ENCODE measurements around the gene NDUFAF4. TPM values are rescaled to one million over a fixed set of nuclear protein-coding genes. Genes with fewer than 3 reads are reported as not detected.

Gene NDUFAF4
- total and polyA plus RNA-seq, 4 donors, result 4.9 to 62.1 (median 10.4) TPM

DNA sequence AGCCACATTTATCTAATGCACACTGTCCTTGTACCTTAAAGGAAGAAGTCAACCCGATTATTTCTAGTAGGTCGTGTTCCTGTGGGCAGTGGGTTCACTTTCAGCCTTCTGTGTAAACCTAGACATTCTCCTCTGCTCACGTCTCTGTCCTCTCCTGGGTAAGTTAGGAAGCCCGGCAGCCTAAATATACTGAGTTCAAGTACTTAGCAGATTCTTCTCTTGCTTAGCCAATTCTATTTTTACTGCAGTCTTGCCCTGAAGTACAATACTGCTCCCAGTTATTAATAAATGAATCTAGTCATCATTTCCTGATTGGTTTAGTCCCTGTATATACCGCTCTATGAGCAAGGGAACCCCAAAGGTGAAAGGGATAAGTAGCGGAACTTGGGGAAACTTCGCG, 45.8 kb downstream of the NDUFAF4 start (continued):
- TF ChIP-seq EGR1 (IDR thresholded peaks at IDR 0.05; ENCODE audit: low read depth in 2 of 2), result no peak

DNA sequence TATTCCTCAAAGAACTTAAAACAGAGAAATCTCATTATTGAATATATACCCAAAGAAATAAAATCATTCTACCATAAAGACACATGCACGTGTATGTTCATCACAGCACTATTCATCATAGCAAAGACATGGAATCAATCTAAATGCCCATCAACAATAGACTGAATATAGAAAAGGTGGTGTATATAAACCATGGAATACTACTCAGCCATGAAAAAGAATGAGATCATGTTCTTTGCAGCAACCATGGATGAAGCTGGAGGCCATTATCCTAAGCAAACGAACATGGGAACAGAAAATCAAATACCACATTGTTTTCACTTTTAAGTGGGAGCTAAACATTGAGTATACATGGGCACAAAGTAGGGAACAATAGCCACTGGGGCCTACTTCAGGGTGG, 48.1 kb downstream of the NDUFAF4 start:
- TF ChIP-seq RAD21 (IDR thresholded peaks at IDR 0.05) (no peak), HNF4A (conservative IDR thresholded peaks at IDR 0.05) (no peak), FOXA1 (IDR thresholded peaks at IDR 0.05) (no peak), TAF1 (conservative IDR thresholded peaks at IDR 0.05) (no peak), RXRA (IDR thresholded peaks at IDR 0.05) (no peak), NR2F2 (IDR thresholded peaks at IDR 0.05) (no peak), GABPA (IDR thresholded peaks at IDR 0.05 in 1 of 2, conservative IDR thresholded peaks at IDR 0.05 in 1 of 2) (no peak), ZBTB33 (IDR thresholded peaks at IDR 0.05) (no peak), FOXA2 (IDR thresholded peaks at IDR 0.05) (no peak), JUND (IDR thresholded peaks at IDR 0.05) (no peak), MAX (IDR thresholded peaks at IDR 0.05) (no peak), YY1 (IDR thresholded peaks at IDR 0.05) (no peak)
- TF ChIP-seq, protein P1, sequence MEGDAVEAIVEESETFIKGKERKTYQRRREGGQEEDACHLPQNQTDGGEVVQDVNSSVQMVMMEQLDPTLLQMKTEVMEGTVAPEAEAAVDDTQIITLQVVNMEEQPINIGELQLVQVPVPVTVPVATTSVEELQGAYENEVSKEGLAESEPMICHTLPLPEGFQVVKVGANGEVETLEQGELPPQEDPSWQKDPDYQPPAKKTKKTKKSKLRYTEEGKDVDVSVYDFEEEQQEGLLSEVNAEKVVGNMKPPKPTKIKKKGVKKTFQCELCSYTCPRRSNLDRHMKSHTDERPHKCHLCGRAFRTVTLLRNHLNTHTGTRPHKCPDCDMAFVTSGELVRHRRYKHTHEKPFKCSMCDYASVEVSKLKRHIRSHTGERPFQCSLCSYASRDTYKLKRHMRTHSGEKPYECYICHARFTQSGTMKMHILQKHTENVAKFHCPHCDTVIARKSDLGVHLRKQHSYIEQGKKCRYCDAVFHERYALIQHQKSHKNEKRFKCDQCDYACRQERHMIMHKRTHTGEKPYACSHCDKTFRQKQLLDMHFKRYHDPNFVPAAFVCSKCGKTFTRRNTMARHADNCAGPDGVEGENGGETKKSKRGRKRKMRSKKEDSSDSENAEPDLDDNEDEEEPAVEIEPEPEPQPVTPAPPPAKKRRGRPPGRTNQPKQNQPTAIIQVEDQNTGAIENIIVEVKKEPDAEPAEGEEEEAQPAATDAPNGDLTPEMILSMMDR (IDR thresholded peaks at IDR 0.05; ENCODE audit: low read depth, low read length, missing input control), result no peak
- TF ChIP-seq, protein P2, sequence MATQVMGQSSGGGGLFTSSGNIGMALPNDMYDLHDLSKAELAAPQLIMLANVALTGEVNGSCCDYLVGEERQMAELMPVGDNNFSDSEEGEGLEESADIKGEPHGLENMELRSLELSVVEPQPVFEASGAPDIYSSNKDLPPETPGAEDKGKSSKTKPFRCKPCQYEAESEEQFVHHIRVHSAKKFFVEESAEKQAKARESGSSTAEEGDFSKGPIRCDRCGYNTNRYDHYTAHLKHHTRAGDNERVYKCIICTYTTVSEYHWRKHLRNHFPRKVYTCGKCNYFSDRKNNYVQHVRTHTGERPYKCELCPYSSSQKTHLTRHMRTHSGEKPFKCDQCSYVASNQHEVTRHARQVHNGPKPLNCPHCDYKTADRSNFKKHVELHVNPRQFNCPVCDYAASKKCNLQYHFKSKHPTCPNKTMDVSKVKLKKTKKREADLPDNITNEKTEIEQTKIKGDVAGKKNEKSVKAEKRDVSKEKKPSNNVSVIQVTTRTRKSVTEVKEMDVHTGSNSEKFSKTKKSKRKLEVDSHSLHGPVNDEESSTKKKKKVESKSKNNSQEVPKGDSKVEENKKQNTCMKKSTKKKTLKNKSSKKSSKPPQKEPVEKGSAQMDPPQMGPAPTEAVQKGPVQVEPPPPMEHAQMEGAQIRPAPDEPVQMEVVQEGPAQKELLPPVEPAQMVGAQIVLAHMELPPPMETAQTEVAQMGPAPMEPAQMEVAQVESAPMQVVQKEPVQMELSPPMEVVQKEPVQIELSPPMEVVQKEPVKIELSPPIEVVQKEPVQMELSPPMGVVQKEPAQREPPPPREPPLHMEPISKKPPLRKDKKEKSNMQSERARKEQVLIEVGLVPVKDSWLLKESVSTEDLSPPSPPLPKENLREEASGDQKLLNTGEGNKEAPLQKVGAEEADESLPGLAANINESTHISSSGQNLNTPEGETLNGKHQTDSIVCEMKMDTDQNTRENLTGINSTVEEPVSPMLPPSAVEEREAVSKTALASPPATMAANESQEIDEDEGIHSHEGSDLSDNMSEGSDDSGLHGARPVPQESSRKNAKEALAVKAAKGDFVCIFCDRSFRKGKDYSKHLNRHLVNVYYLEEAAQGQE (IDR thresholded peaks at IDR 0.05), result no peak
- WGBS, result 64% methylated on average over 2 of the region's 2 CpGs

More for the DNA sequence above, 48.1 kb downstream of the NDUFAF4 start:
- Histone ChIP-seq H3K27ac (ENCODE audit: low read depth in 1 of 2, low read length in 2 of 2) (no peak overlapping the region), H3K9me3 (ENCODE audit: control insufficient read depth in 4 of 4, low read length in 3 of 4) (peaks cover 0 to 4% (median 2%) of the 10 kb centered on the region in 4 donors), H3K27me3 (ENCODE audit: control insufficient read depth in 4 of 4, insufficient read depth in 4 of 4, low read length in 3 of 4) (peaks cover 0 to 2% (median 0%) of the 10 kb centered on the region in 4 donors), H3K36me3 (ENCODE audit: control insufficient read depth in 4 of 4, insufficient read depth in 3 of 4, low read depth in 1 of 4, low read length in 3 of 4) (no peaks in the 10 kb centered on the region), H3K4me1 (ENCODE audit: control insufficient read depth in 4 of 4, insufficient read depth in 4 of 4, low read length in 3 of 4) (no peaks in the 10 kb centered on the region), H3K9ac (ENCODE audit: low read depth in 1 of 2, low read length in 2 of 2) (no peak overlapping the region), H3K4me3 (ENCODE audit: low read depth in 1 of 3, low read length in 3 of 3) (no peak overlapping the region)
- DNase-seq (ENCODE audit: low spot score), result no peak
